Measurements from ENCODE around the gene PCSK5. TPM values are rescaled to one million over a fixed set of nuclear protein-coding genes. Genes with fewer than 3 reads are reported as not detected.

The PCSK5 gene
- total RNA-seq, 1 donor from 2014 or later, result 16.5 TPM

- DNase-seq, result no peak
These were observed 31.1 kb downstream of the PCSK5 start for GRCh38 chr9:75921391-75922127.

DNA sequence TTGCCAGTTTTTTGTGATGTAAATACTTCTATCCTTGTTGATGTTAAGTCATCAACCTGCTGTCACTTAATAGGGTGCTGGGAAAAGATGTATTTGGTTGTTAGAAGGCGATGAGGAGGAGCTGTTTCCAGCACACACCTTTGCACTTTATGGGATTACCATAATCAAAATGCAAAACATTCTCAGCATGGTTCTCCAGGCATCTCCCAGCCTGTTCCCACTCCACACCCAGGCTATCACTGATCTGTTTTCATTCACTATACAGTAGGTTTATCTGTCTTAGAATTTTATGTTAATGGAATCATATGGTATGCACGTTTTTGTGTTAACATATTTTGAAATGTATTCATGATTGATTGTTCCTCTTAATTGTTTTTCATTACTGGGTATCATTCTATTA is 35.9 kb downstream of the PCSK5 start:
- DNase-seq, result no peak

DNA sequence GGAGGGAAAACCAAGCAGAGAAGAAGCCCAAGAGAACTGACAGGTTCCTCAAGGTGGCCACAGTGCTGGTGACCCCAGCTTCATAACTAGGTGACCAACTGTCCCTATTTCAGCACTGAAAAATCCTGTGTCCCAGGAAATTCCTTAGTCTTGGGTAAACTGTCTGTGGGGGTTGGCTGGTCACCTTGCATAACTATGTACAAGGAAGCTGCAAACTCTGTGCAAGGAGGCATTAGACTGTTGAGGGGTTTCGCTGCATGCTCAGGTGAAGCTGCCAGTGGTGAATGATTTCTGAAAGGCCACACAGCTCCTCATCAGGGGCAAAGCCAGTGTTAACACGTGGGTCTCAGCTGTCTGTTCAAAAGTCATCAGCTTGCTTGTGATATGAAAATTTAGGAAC is 36.9 kb downstream of the PCSK5 start:
- no peak for DNase-seq

DNA sequence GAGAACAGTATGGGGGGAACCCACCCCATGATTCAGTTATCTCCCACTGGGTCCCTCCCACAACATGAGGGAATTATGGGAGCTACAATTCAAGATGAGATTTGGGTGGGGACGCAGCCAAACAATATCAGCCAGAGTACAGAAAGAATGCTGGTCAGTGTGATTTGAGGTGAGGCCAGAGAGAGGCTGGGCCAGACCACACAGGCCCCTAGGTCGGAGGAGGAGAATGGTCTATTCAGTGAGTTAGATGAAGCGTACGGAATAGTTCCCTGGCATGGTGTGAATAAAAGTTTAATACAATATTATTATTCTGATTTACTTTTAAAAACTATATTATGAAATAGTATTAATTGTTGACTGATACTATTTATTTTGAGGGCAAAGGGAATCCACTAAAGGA is 39.7 kb downstream of the PCSK5 start:
- no peak for DNase-seq

- DNase-seq, result no peak
These were observed 40.4 kb downstream of the PCSK5 start for GRCh38 chr9:75930730-75931321.

DNA sequence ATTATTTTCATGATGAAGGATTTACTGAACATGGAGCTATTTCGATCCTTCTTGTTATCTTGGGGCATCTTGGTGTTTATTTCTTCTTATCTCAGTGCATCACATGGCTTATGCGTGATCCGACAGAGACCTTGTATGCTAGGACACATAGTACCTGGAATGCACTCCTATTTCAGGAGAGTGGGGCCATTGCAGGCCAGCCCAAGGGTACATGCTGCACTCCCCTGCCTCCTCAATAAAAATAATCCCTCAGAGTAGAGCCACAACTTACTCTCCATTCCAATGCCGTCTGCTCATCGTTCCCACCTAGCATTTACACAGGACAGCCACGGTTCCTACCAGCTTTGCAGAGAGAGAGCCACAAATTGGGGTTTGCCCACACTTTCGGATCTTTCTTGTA is 43.5 kb downstream of the PCSK5 start:
- DNase-seq, result no peak

- no peak for DNase-seq
These were observed 45.1 kb downstream of the PCSK5 start for GRCh38 chr9:75935591-75935990.

DNA sequence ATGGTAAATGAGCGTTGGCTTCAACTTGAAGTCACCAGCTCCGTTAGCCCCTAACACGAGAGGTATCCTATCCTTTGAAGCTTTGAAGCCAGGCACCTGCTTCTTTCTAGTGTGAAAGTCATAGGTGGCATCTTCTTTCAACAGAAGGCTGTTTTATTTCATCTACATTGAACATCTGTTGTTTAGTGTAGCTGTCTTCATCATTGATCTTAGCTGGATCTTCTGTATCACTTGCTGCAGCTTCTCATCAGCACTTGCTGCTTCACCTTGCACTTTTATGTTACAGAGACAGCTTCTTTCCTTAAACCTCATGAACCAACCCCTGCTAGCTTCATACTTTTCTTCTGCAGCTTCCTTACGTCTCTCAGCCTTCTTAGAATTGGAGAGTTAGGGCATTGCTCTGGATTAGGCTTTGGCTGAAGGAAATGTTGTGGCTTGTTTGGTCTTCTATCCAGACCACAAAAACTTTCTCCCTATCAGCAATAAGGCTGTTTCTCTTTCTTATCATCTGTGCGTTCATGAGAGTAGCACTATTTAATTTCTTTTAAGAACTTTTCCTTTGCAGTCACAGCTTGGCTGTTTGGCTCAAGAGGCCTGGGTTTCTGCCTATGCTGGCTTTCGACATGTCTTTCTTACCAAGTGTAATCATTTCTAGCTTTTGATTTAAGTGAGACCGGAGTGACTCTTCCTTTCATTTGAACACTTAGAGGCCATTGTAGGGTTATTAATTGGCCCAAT is 47.2 kb downstream of the PCSK5 start:
- DNase-seq, result no peak

DNA sequence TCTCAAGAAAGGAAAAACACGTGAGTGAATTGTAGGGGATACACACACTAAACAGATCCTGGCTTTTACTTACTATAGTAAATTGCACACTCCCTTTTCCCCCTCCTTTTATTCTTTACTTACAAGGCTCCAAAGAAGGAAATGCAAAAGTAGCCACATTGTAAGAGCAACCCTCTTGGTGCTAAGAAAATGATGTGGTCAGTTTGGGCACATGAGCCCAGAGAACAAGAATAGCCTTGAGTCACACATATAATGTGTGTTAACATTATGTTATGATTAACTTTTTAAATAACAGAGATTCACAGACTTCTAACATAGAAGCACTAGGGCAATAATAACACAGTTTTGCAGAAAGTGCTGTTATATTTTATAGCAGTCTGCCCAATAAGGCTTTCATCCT is 48.5 kb downstream of the PCSK5 start:
- no peak for DNase-seq

- no peak for DNase-seq
These were observed 49.2 kb downstream of the PCSK5 start for GRCh38 chr9:75939536-75940111.

DNA sequence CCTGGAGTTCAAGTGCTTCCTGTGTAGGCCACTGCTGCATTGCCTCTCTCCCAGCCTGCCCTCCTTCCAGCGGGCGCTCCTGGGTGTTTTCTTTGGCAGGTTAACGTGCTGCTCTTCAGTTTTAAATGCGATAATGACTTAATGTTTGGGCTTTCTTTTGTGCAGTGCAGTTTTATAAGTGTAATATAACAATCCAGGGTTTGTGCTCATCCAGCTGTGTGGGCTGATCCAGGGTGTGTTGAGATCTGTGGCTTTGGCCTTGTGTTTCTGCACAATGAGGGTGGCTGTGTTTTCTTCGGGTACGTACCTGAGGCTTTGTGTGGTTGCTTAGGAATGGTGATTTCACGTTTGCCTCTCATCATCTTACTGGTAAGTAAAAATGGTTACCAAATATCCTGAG is 50.6 kb downstream of the PCSK5 start:
- no peak for DNase-seq

DNA sequence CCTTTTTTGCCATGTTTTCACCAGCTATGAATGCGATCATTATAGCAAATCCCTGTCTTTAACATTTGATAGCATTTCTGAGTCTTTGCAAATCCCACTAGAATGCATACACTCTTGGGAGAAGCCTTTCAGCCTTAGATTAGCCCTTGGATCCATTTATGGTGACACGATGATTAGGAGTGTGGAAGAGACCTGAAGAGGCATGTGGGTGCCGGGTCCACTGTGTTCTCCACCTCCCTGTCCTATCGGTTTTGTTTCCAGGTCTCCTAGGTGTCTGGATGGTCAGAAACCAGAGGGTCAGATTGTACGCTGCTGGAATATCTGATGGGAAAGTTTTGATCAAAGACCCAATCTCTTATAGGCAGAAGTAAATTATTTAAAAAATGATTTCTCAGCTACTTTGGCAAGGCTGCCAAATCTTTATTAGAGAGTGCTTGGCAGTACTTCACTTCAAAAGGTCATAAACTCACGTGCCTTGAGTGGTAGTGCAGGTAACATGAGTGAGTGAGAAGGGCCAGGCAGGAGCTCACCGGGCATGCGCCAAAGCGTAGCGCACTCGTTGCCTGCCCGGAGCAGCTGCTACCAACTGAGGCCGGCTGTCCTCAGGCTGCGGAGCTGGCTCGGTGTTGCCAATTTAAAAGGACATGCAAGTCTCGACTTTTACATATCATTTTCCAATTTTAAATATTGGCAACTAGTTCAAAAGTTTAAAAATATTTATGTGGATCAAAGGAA is 51.3 kb downstream of the PCSK5 start:
- no peak for DNase-seq

DNA sequence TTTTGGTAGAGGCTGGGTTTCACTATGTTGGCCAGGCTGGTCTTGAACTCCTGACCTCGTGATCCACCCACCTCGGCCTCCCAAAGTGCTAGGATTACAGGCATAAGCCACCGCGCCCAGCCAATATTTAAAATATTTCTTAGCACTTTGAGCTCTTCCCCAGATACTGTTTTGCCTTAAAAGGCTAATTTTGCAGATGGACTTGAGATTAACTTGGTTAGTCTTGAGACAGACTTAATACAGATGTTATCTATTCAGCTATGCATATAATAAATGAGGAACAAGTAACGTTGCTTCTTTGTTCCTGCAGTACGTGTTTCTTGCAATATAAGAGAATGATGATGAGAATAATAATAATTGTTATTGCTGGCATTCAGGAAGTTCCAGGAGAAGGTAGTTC is 56.3 kb downstream of the PCSK5 start:
- DNase-seq, result no peak

- DNase-seq, result no peak
These were observed 56.8 kb downstream of the PCSK5 start for GRCh38 chr9:75947233-75947632.

- DNase-seq, result no peak
These were observed 60.5 kb downstream of the PCSK5 start for GRCh38 chr9:75950998-75951397.

DNA sequence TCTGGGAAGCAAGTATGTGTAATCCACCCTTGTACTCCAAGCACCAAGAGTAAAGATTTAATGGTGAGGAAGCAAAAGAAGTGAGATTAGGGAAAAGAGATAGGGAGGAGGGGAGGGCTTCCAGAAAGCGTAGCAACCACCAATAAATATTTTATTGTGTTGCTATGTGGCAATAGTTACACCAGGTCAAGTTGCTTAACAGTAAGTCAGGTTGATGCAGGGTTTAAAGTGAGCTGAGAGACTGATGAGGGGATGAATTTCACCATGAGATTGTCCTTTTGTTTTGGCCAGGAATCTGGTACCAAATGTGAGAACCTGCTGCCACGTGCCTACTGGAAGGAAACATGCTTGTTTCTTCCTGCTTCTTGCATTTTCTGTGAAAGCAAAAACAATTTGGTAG is 62.7 kb downstream of the PCSK5 start:
- DNase-seq, result no peak

GRCh38 chr9:75956161-75956560 is 65.7 kb downstream of the PCSK5 start:
- no peak for DNase-seq

DNA sequence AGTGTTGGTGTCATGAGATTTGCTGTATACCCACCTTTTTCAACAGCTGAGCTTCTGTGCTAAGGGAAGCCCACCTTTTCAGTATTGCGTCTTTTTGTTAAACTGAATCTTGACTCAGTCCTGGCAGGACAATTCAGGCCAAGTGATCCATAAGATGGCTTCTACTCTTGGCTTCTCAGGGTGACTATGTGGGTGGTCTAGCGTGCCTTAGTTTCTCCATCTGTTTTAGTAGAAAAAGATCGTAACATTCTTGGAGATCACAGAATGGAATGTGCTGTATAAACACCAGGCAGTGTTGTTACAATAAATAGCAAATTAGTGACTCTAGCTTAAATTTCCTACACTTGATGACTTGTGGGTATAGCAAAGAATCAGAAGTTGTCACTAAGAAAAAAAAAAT is 66.6 kb downstream of the PCSK5 start:
- no peak for DNase-seq

- DNase-seq, result no peak
These were observed 67.8 kb downstream of the PCSK5 start for GRCh38 chr9:75958226-75958625.

GRCh38 chr9:75960551-75960950 is 70.1 kb downstream of the PCSK5 start:
- DNase-seq, result no peak

DNA sequence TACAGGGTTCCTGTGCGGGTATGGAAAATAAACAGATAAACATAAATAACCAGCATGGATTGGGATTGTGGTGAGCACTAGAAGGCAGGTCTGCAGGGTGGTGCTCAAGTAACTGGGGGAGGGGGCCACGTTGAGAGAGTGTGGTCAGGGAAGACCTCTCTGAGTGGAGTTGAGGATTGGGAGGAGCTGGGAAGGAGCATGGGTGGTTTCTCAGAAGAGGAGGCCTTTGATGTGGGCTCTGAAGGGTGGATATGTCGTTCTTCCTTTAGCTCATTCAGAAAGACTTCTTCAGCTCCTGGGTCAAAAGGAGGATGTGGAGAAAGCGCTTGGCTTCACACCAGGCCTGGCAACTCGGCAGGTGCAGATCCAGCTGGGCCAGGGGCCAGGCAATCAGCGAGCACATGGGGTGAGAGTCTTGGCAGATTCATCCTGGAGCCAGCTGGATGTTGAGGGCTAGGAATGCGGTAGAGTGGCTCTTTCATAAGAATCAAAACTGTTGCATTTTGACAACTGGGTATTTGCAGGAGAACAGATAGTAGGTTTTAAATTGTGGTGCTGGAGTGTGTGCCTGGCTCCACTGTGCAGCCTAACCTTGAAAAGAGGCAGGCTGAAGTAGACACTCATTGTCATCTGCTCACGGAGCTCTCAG is 71.7 kb downstream of the PCSK5 start:
- DNase-seq, result no peak

DNA sequence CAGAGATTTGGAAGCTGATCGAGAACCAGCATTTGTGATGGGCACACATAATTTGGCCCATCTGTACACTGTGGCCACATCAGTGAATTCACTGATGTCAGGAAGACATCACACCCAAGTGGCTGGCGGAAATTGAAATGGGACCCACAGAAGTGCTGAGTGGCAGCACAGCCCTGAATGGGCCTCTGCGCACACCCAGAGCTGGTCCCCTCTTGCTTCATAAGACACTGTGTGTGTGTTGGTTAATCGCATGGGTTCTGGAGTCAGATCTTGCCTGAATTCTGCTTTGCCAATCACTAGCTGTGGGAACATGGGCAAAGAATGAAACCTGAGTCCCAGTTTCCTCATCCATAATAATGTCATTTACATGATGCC is 72.2 kb downstream of the PCSK5 start:
- DNase-seq, result no peak

Measured in occipital lobe (tissue), 2 donors.